Muscle of back (tissue), 11 donors: ENCODE measurements around the gene CT47C1. TPM values are rescaled to one million over a fixed set of nuclear protein-coding genes. Genes with fewer than 3 reads are reported as not detected.

ENCODE experiments used
- DNase-seq, 3 donors: peaks; one replicate each; pipeline versions ENCODE4 v3.0.0 to v3.0.0-alpha.2; 2013
- polyA plus RNA-seq, 10 donors: library from polyadenylated mRNA; unstranded; fragments of 120-200 nt; gene quantifications; one replicate each; pipeline ENCODE4 v1.2.1, GENCODE V29; 2013; ENCODE audit not compliant: insufficient read length in 10 of 10

The CT47C1 gene
- polyA plus RNA-seq, 10 donors: not detected

- DNase-seq: no peak
These were observed 560 bp downstream of the CT47C1 start for GRCh38 chrX:119073200-119073905.

GRCh38 chrX:119073911-119074310 is 1.1 kb downstream of the CT47C1 start:
- DNase-seq: no peak

- DNase-seq: no peak
These were observed 2.7 kb downstream of the CT47C1 start for GRCh38 chrX:119075270-119076025.

- no peak for DNase-seq
These were observed 9.5 kb downstream of the CT47C1 start for GRCh38 chrX:119082278-119082677.

- no peak for DNase-seq
These were observed 12.0 kb downstream of the CT47C1 start for GRCh38 chrX:119084766-119085165.

GRCh38 chrX:119087121-119087520 is 14.3 kb downstream of the CT47C1 start:
- peak in 1 of 3 donors; percentile 54 for DNase-seq

- no peak for DNase-seq
These were observed 16.8 kb downstream of the CT47C1 start for GRCh38 chrX:119089619-119090018.

- no peak for DNase-seq
These were observed 17.8 kb downstream of the CT47C1 start for GRCh38 chrX:119090627-119091026.

- DNase-seq: no peak
These were observed 21.4 kb downstream of the CT47C1 start for GRCh38 chrX:119093991-119094735.

GRCh38 chrX:119094819-119095218 is 22.0 kb downstream of the CT47C1 start:
- DNase-seq: no peak

- no peak for DNase-seq
These were observed 23.1 kb downstream of the CT47C1 start for GRCh38 chrX:119095936-119096335.

- DNase-seq: no peak
These were observed 28.4 kb downstream of the CT47C1 start for GRCh38 chrX:119101168-119101567.

- DNase-seq: no peak
These were observed 33.0 kb downstream of the CT47C1 start for GRCh38 chrX:119105826-119106225.

GRCh38 chrX:119107206-119107605 is 34.4 kb downstream of the CT47C1 start:
- DNase-seq: no peak

- peak; percentile 27 to 67 (median 49) for DNase-seq
These were observed 46.1 kb downstream of the CT47C1 start for GRCh38 chrX:119118780-119119395.

GRCh38 chrX:119121341-119121740 is 48.5 kb downstream of the CT47C1 start:
- DNase-seq: peak; percentile 9 to 52 (median 23)

Other genes starting within 250 kb of the CT47C1 start
- under 1 TPM; 0.35 to 0.98 (median 0.66) TPM for gene ZCCHC12, start 249.2 kb upstream of the CT47C1 start, polyA plus RNA-seq
- 1 to 10 TPM; 1.2 to 3.1 (median 2.1) TPM for gene LONRF3, start 98.4 kb upstream of the CT47C1 start, polyA plus RNA-seq
- under 1 TPM; 0.13 to 0.34 (median 0.26) TPM for gene KIAA1210, start 54.8 kb downstream of the CT47C1 start, polyA plus RNA-seq
- 100 to 1,000 TPM in 8 of 10 donors, 10 to 100 TPM in 2; 88.6 to 155 (median 107) TPM for gene PGRMC1, start 163.3 kb downstream of the CT47C1 start, polyA plus RNA-seq